SK-N-SH treated with all-trans-retinoic acid at 6 μM for 48 hours (cell line): Measurements from ENCODE around the gene RRM1.

Experiments used
- ARNTL ChIP-seq: fragments of 450-650 bp; formaldehyde crosslinking; IDR thresholded peaks from 2 replicates; pipeline ENCODE4 v1.5.0; 2020; ENCODE audit warnings: low read depth, mild to moderate bottlenecking, moderate library complexity, borderline replicate concordance
- ISL1 ChIP-seq: fragments of 250-450 bp; sonication (Bioruptor Pico); IDR thresholded peaks from 2 replicates; pipeline ENCODE4 v2.1.2; 2022; ENCODE audit warnings: mild to moderate bottlenecking, moderate library complexity
- SNAI2 ChIP-seq: fragments of 250-450 bp; sonication (Bioruptor Pico); IDR thresholded peaks from 2 replicates; pipeline ENCODE4 v1.5.0; 2020; ENCODE audit warnings: mild to moderate bottlenecking, moderate library complexity
- ZFP3 ChIP-seq: fragments of 250-450 bp; sonication (Bioruptor Pico); IDR thresholded peaks from 2 replicates; pipeline ENCODE4 v1.5.0; 2020; ENCODE audit warnings: mild to moderate bottlenecking, moderate library complexity

DNA sequence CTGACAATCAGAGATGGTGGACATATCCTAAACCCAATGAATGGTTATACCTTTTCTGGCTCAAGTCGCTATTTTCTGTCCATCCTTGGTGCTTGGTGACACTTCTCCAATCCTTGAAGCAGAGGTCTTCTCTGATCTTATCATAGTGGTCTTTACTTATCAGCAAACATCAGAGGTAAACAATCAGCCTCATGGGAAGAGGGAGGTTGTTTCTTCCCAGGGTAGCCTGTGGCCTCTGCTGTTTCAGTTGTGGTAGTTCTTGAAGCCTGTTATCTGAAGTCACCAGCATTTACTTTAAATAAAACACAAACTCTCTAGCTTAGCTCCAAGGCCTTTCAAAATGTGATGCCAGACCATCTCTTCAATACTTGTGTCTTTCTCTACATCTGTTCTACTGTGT is 66.7 kb downstream of the RRM1 start:
- TF ChIP-seq SNAI2: no peak
- no peak for TF ChIP-seq ARNTL (CRISPR knock-in tag)
- TF ChIP-seq ZFP3: no peak
- no peak for TF ChIP-seq ISL1 (CRISPR knock-in tag)
